GM18505 (cell line): ENCODE data around the gene PAK1.
A peak's percentile ranks its signal among the peaks of the same experiment; 100 is the strongest.
"Not testable (repeated sequence)": the region's sequence is repeated elsewhere in the genome, so short reads cannot be mapped to it uniquely, and the experiment has no call there.

ENCODE experiments used
- ATAC-seq: cut with Tn5 transposase; IDR thresholded peaks from one replicate; pipeline ENCODE4 v1.9.1; 2021; ENCODE audit not compliant: unreplicated experiment
- POLR2A ChIP-seq: IDR thresholded peaks from 4 replicates; pipeline ENCODE4 v1.6.1; 2011; ENCODE audit warnings: borderline replicate concordance; ENCODE audit not compliant: insufficient read depth, insufficient read length; ENCODE audit errors: extremely low read depth

The PAK1 gene

GRCh38 chr11:77503006-77503405 lies 29.1 kb upstream of the PAK1 start:
- no peak for ATAC-seq
- TF ChIP-seq POLR2A = no peak

GRCh38 chr11:77502346-77502905 lies 28.5 kb upstream of the PAK1 start:
- TF ChIP-seq POLR2A = no peak
- ATAC-seq = no peak

GRCh38 chr11:77501758-77502157 lies 27.9 kb upstream of the PAK1 start:
- no peak for TF ChIP-seq POLR2A
- ATAC-seq = no peak

GRCh38 chr11:77497368-77497767 lies 23.5 kb upstream of the PAK1 start:
- ATAC-seq = no peak
- no peak for TF ChIP-seq POLR2A

GRCh38 chr11:77495526-77495925 lies 21.6 kb upstream of the PAK1 start:
- no peak for ATAC-seq
- TF ChIP-seq POLR2A = no peak

GRCh38 chr11:77490035-77490434 lies 16.1 kb upstream of the PAK1 start:
- not testable (repeated sequence) for ATAC-seq

- no peak for ATAC-seq
- no peak for TF ChIP-seq POLR2A
Observed at GRCh38 chr11:77487790-77488189, 13.9 kb upstream of the PAK1 start.

GRCh38 chr11:77479746-77480352 lies 6.0 kb upstream of the PAK1 start:
- no peak for TF ChIP-seq POLR2A
- no peak for ATAC-seq

- ATAC-seq = no peak
- TF ChIP-seq POLR2A = no peak
Observed at GRCh38 chr11:77475206-77475605, 1.3 kb upstream of the PAK1 start.

GRCh38 chr11:77474684-77475060 lies 778 bp upstream of the PAK1 start:
- TF ChIP-seq POLR2A = no peak
- ATAC-seq = no peak

- ATAC-seq = peak; percentile 34
- peak; percentile 49 for TF ChIP-seq POLR2A
Observed at GRCh38 chr11:77472991-77473800, 698 bp downstream of the PAK1 start.

- ATAC-seq = no peak
- no peak for TF ChIP-seq POLR2A
Observed at GRCh38 chr11:77471558-77472193, 2.2 kb downstream of the PAK1 start.

- no peak for ATAC-seq
- no peak for TF ChIP-seq POLR2A
Observed at GRCh38 chr11:77470971-77471370, 2.9 kb downstream of the PAK1 start.

- TF ChIP-seq POLR2A = no peak
- ATAC-seq = no peak
Observed at GRCh38 chr11:77470504-77470903, 3.4 kb downstream of the PAK1 start.
